Keratinocyte (primary cell): ENCODE results near the gene MTERF4. TPM values are rescaled to one million over a fixed set of nuclear protein-coding genes. Genes with fewer than 3 reads are reported as not detected.

Experiments used
- DNase-seq: peaks from one replicate; pipeline ENCODE4 v3.0.0-alpha.2; 2011; ENCODE audit warnings: low read depth, missing footprints, low spot score
- FAIRE-seq: peaks from 2 replicates; lab custom pipeline; 2011; peaks lifted over from hg19 to GRCh38; lab: Jason Lieb, UNC
- H2AFZ ChIP-seq: 2 replicates; pipeline ENCODE4 v1.6.0; 2012; ENCODE audit warnings: low read length, control low read depth, inconsistent platforms; ENCODE audit not compliant: control insufficient read depth
- H3K27ac ChIP-seq: 2 replicates; pipeline ENCODE4 v1.5.1; 2011; ENCODE audit warnings: low read length; ENCODE audit not compliant: control insufficient read depth, insufficient read depth
- H3K27me3 ChIP-seq: 3 replicates; pipeline ENCODE4 v1.6.0; 2011; ENCODE audit warnings: low read length; ENCODE audit not compliant: control insufficient read depth, insufficient read depth; ENCODE audit errors: extremely low read depth
- H3K36me3 ChIP-seq, 2 experiments: 2 replicates in 1 of 2; 3 replicates in 1 of 2; pipeline ENCODE4 v1.5.1; 2011; ENCODE audit warnings: low read length in 2 of 2, mild to moderate bottlenecking in 1 of 2; ENCODE audit not compliant: control insufficient read depth in 2 of 2, insufficient read depth in 2 of 2; ENCODE audit errors: extremely low read depth in 1 of 2
- H3K4me1 ChIP-seq: 3 replicates; pipeline ENCODE4 v1.5.1; 2011; ENCODE audit warnings: low read length; ENCODE audit not compliant: control insufficient read depth, insufficient read depth; ENCODE audit errors: extremely low read depth
- H3K4me2 ChIP-seq: 3 replicates; pipeline ENCODE4 v1.6.0; 2011; ENCODE audit warnings: low read depth, low read length; ENCODE audit not compliant: control insufficient read depth, insufficient read depth; ENCODE audit errors: extremely low read depth
- H3K4me3 ChIP-seq, 3 experiments: fragments of 200-600 bp in 1 of 3; sonication (generic) in 1 of 3; 2 replicates in 2 of 3; 3 replicates in 1 of 3; pipeline ENCODE4 v1.5.1; 2011 to 2016; ENCODE audit warnings: low read length in 3 of 3, mild to moderate bottlenecking in 3 of 3, control low read depth in 2 of 3, inconsistent platforms in 1 of 3, low read depth in 1 of 3, mixed read lengths in 1 of 3, mixed run types in 1 of 3, moderate library complexity in 1 of 3; ENCODE audit not compliant: control insufficient read depth in 2 of 3, insufficient read depth in 2 of 3; ENCODE audit errors: extremely low read depth in 1 of 3
- H3K79me2 ChIP-seq: 2 replicates; pipeline ENCODE4 v1.6.0; 2012; ENCODE audit warnings: low read length; ENCODE audit not compliant: control insufficient read depth, insufficient read depth
- H3K9ac ChIP-seq: 3 replicates; pipeline ENCODE4 v1.6.0; 2011; ENCODE audit warnings: low read length; ENCODE audit not compliant: control insufficient read depth, insufficient read depth; ENCODE audit errors: extremely low read depth
- H3K9me1 ChIP-seq: 3 replicates; pipeline ENCODE4 v1.6.0; 2011; ENCODE audit warnings: low read length; ENCODE audit not compliant: control insufficient read depth, insufficient read depth; ENCODE audit errors: extremely low read depth
- H3K9me3 ChIP-seq: 2 replicates; pipeline ENCODE4 v1.5.1; 2012; ENCODE audit warnings: low read depth, low read length; ENCODE audit not compliant: control insufficient read depth
- H4K20me1 ChIP-seq: 3 replicates; pipeline ENCODE4 v1.6.0; 2011; ENCODE audit warnings: low read length; ENCODE audit not compliant: control insufficient read depth, insufficient read depth; ENCODE audit errors: extremely low read depth
- EZH2 ChIP-seq: IDR thresholded peaks from one replicate; pipeline ENCODE4 v1.6.1; 2012; ENCODE audit warnings: inconsistent platforms, mild to moderate bottlenecking, low read length, moderate library complexity
- dilution Hi-C: fragments of 300-500 bp; cut with MboI; formaldehyde crosslinking; loops from one replicate; pipeline ENCODE4 v1.7.0; 2020; ENCODE audit warnings: low sequenced_read_pairs; ENCODE audit not compliant: extremely low pct_ligation_motif_present
- polyA plus RNA-seq, 5 experiments: library from polyadenylated mRNA; depleted of rRNA in 3 of 5; stranded (reverse) in 3 of 5; stranded (forward) in 1 of 5; unstranded in 1 of 5; fragments of >200 nt; gene quantifications; 1 replicate in 1 of 5; 2 replicates in 3 of 5; 3 replicates in 1 of 5; pipeline versions ENCODE4 v1.2.1 to v1.2.3, GENCODE V29; 2011 to 2012; ENCODE audit warnings: missing spikeins in 2 of 5, low read depth in 1 of 5, low replicate concordance in 1 of 5
- TF ChIP-seq, protein P1 (sequence below), 3 experiments: IDR thresholded peaks in 1 of 3; conservative IDR thresholded peaks in 1 of 3; optimal IDR thresholded peaks in 1 of 3; 2 replicates in 2 of 3; 3 replicates in 1 of 3; pipeline versions ENCODE3 to v1.5.1; 2011; ENCODE audit warnings: low read length in 3 of 3, mild to moderate bottlenecking in 3 of 3, moderate library complexity in 2 of 3, control low read depth in 1 of 3, inconsistent platforms in 1 of 3; ENCODE audit not compliant: insufficient read depth in 2 of 3; ENCODE audit errors: extremely low read depth in 1 of 3

The MTERF4 gene
- polyA plus RNA-seq, 1 donor (not counting 4 experiments of a cell fraction or from before 2014, with no cell fraction given) = 28.5 TPM

DNA sequence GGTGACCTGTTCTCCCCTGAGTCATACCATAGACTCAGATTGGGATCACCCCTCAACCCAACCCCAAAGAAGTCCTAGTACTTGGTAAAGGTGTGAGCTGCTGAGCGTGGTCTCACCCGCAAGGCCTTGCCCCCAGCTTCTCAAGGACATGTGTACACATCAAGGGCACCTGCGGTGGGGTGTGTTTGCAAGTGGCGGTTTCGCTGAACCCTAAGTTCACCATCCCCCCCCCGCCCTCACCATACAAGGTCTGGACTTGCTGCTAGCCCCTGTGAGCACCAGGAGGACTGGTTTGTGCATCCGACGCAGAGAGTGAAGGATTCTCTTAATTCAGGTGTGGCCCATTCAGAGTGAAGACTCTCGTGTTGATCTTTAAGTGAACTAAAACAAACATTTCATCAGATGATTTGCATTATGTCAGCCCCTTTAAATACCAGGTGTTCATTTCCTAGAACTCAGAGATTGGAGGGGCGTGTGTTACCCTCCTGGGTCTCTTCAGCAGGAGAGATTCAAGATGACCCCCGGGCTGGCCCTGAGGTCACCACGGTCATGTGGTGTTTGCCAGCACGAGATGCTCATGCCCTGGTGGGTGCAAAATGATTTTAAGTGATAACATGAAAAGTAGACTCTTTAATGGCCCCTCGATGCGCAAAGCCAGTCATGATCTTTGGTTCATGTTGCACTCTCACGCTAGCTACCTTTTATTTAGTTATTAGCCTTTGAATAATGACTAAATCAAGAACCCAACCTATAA is 27.8 kb downstream of the MTERF4 start:
- DNase-seq = no peak
- no peak overlapping the region for H3K9ac ChIP-seq
- peaks cover 0 to 2% of the 10 kb centered on the region in 2 experiments for H3K36me3 ChIP-seq
- TF ChIP-seq EZH2 = no peak
- TF ChIP-seq, protein P1, sequence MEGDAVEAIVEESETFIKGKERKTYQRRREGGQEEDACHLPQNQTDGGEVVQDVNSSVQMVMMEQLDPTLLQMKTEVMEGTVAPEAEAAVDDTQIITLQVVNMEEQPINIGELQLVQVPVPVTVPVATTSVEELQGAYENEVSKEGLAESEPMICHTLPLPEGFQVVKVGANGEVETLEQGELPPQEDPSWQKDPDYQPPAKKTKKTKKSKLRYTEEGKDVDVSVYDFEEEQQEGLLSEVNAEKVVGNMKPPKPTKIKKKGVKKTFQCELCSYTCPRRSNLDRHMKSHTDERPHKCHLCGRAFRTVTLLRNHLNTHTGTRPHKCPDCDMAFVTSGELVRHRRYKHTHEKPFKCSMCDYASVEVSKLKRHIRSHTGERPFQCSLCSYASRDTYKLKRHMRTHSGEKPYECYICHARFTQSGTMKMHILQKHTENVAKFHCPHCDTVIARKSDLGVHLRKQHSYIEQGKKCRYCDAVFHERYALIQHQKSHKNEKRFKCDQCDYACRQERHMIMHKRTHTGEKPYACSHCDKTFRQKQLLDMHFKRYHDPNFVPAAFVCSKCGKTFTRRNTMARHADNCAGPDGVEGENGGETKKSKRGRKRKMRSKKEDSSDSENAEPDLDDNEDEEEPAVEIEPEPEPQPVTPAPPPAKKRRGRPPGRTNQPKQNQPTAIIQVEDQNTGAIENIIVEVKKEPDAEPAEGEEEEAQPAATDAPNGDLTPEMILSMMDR (optimal IDR thresholded peaks at IDR 0.05 in 1 of 3, IDR thresholded peaks at IDR 0.05 in 1 of 3, conservative IDR thresholded peaks at IDR 0.05 in 1 of 3; ENCODE audit: extremely low read depth in 1 of 3, insufficient read depth in 2 of 3, low read length in 3 of 3) = no peak
- no peaks in the 10 kb centered on the region for H3K79me2 ChIP-seq
- dilution Hi-C loops = no loop called here
- H2AFZ ChIP-seq = no peak overlapping the region
- no peak overlapping the region for H3K27ac ChIP-seq
- H4K20me1 ChIP-seq = no peaks in the 10 kb centered on the region
- H3K4me1 ChIP-seq = no peaks in the 10 kb centered on the region
- H3K27me3 ChIP-seq = peaks cover 7% of the 10 kb centered on the region
- H3K4me3 ChIP-seq = no peak overlapping the region
- H3K9me3 ChIP-seq = no peaks in the 10 kb centered on the region
- no peak overlapping the region for H3K4me2 ChIP-seq
- no peak for FAIRE-seq
- H3K9me1 ChIP-seq = no peaks in the 10 kb centered on the region

DNA sequence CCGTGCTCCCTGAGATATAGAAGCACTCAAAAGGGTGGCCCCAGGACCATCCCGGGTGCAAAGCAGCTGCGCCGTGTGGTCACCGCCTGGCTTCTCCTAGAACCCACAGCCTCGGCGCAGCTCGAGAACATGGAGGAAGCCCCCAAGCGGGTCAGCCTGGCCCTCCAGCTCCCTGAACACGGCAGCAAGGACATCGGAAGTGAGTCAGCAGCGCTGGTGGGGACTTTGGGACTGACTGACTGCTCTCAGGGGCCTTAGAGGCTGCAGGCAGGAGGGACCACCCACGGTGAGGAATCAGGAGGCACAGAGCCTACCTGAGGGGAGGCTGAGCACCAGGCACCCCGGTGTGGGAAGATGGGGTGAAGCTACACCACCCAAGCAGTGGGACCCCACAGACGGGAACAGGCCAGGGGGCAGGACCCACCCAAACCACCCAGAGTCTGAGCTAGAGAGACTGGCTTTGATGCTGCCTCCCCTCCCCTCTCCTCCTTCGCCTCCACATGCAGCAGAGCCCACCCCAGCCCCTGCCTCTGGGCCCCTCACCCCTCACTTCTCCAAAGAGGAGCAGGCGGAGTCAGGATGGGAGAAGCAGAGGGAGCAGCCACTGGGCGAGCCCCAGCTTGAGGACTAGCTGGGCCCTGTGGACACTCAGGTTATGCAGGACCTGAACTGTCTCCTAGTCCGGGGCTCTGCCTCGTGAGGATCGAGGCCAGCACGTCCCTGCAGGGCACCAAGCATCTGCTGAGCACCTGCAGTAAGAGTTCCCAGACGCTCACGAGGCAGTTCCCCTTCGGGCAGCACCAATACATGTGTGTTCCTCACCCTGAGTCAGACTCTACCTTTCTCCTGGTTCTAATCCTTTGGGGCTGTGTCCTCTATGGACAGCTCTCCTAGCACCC is 28.7 kb downstream of the MTERF4 start:
- Histone ChIP-seq H2AFZ (no peak overlapping the region), H3K36me3 (peaks cover 0 to 2% of the 10 kb centered on the region in 2 experiments), H3K27ac (no peak overlapping the region), H3K4me3 (no peak overlapping the region), H3K4me2 (no peak overlapping the region), H4K20me1 (no peaks in the 10 kb centered on the region), H3K79me2 (no peaks in the 10 kb centered on the region), H3K27me3 (peaks cover 7% of the 10 kb centered on the region), H3K9me3 (no peaks in the 10 kb centered on the region), H3K4me1 (no peaks in the 10 kb centered on the region), H3K9ac (no peak overlapping the region), H3K9me1 (no peaks in the 10 kb centered on the region)
- FAIRE-seq = no peak
- dilution Hi-C loops = no loop called here
- DNase-seq = no peak
- TF ChIP-seq, protein P1 (optimal IDR thresholded peaks at IDR 0.05 in 1 of 3, IDR thresholded peaks at IDR 0.05 in 1 of 3, conservative IDR thresholded peaks at IDR 0.05 in 1 of 3; ENCODE audit: extremely low read depth in 1 of 3, insufficient read depth in 2 of 3, low read length in 3 of 3) = no peak
- TF ChIP-seq EZH2 = no peak
